HEK293 (cell line): Measurements from ENCODE around the gene ASCC1.

ENCODE experiments used
- CTCF ChIA-PET: fragments of 350-600 bp; formaldehyde crosslinking; extraction: SDS; loops from one replicate; lab custom pipeline; 2021; ENCODE audit warnings: antibody characterized with exemption; lab: Yijun Ruan, JAX
- POLR2A ChIA-PET: fragments of 300-600 bp; formaldehyde crosslinking; extraction: SDS; loops from one replicate; lab custom pipeline; 2020; ENCODE audit warnings: antibody characterized with exemption, inconsistent platforms; lab: Yijun Ruan, JAX
- H3K27ac ChIP-seq: fragments of 200-500 bp; sonication (Bioruptor generic); 2 replicates; pipeline ENCODE4 v1.5.1; 2014; ENCODE audit warnings: low read depth, low read length, control low read depth, inconsistent platforms; ENCODE audit errors: extremely low read depth
- H3K36me3 ChIP-seq, 2 experiments: fragments of 200-500 bp in 1 of 2; sonication (Bioruptor generic) in 1 of 2; 1 replicate in 1 of 2; 2 replicates in 1 of 2; pipeline ENCODE4 v1.5.1; 2014 to 2017; ENCODE audit warnings: inconsistent platforms in 2 of 2, low read length in 2 of 2; ENCODE audit not compliant: control insufficient read depth in 2 of 2, insufficient read depth in 1 of 2
- H3K4me1 ChIP-seq: fragments of 200-500 bp; sonication (Bioruptor generic); 2 replicates; pipeline ENCODE4 v1.5.1; 2014; ENCODE audit warnings: mild to moderate bottlenecking, low read length, inconsistent platforms; ENCODE audit not compliant: control insufficient read depth, insufficient read depth
- H3K4me3 ChIP-seq: 2 replicates; pipeline ENCODE4 v1.5.1; 2011; ENCODE audit warnings: low read depth, mild to moderate bottlenecking, control low read depth, low read length, moderate library complexity
- H3K9me3 ChIP-seq: fragments of 200-500 bp; sonication (Bioruptor generic); 2 replicates; pipeline ENCODE4 v1.5.1; 2014; ENCODE audit warnings: low read depth, low read length, inconsistent platforms; ENCODE audit not compliant: control insufficient read depth, insufficient read depth
- FEZF1 ChIP-seq: fragments of 450-650 bp; formaldehyde crosslinking; IDR thresholded peaks from 2 replicates; pipeline ENCODE4 v1.5.1; 2016; ENCODE audit warnings: missing biosample characterization, missing genetic modification characterization
- GFI1B ChIP-seq: fragments of 450-650 bp; formaldehyde crosslinking; IDR thresholded peaks from 2 replicates; pipeline ENCODE4 v1.5.1; 2016; ENCODE audit warnings: missing biosample characterization, missing genetic modification characterization
- SETDB1 ChIP-seq: IDR thresholded peaks from one replicate; pipeline ENCODE4 v1.6.1; 2017; ENCODE audit warnings: mild to moderate bottlenecking, low read length, moderate library complexity, mixed read lengths; ENCODE audit not compliant: insufficient read length
- ZFP69B ChIP-seq: fragments of 450-650 bp; formaldehyde crosslinking; IDR thresholded peaks from 2 replicates; pipeline ENCODE4 v1.5.1; 2016; ENCODE audit warnings: missing biosample characterization, missing genetic modification characterization
- ZNF140 ChIP-seq: fragments of 450-650 bp; formaldehyde crosslinking; IDR thresholded peaks from 2 replicates; pipeline ENCODE4 v1.5.1; 2016; ENCODE audit warnings: missing biosample characterization, missing genetic modification characterization
- ZNF169 ChIP-seq: fragments of 450-650 bp; formaldehyde crosslinking; IDR thresholded peaks from 2 replicates; pipeline ENCODE4 v1.5.1; 2016; ENCODE audit warnings: missing biosample characterization, missing genetic modification characterization
- ZNF214 ChIP-seq: fragments of 450-650 bp; formaldehyde crosslinking; IDR thresholded peaks from 2 replicates; pipeline ENCODE4 v1.5.1; 2017; ENCODE audit warnings: missing biosample characterization, mild to moderate bottlenecking, missing genetic modification characterization, borderline replicate concordance
- ZNF248 ChIP-seq: fragments of 450-650 bp; formaldehyde crosslinking; IDR thresholded peaks from 2 replicates; pipeline ENCODE4 v1.5.1; 2017; ENCODE audit warnings: missing biosample characterization, missing genetic modification characterization
- ZNF274 ChIP-seq, 2 experiments: fragments of 200-500 bp in 1 of 2; fragments of 450-650 bp in 1 of 2; sonication (Bioruptor generic) in 1 of 2; formaldehyde crosslinking in 1 of 2; IDR thresholded peaks; 2 replicates each; pipeline versions ENCODE4 v1.5.1 to v1.6.1; 2014 to 2016; ENCODE audit warnings: borderline replicate concordance in 1 of 2, inconsistent platforms in 1 of 2, low read length in 1 of 2, missing biosample characterization in 1 of 2, missing genetic modification characterization in 1 of 2
- ZNF426 ChIP-seq: fragments of 450-650 bp; formaldehyde crosslinking; IDR thresholded peaks from 2 replicates; pipeline ENCODE4 v1.5.1; 2017; ENCODE audit warnings: missing biosample characterization, missing genetic modification characterization, mild to moderate bottlenecking, inconsistent platforms, moderate library complexity
- ZNF473 ChIP-seq: fragments of 450-650 bp; formaldehyde crosslinking; IDR thresholded peaks from 2 replicates; pipeline ENCODE4 v1.5.1; 2017; ENCODE audit warnings: missing biosample characterization, missing genetic modification characterization
- ZNF560 ChIP-seq: fragments of 450-650 bp; formaldehyde crosslinking; IDR thresholded peaks from 2 replicates; pipeline ENCODE4 v1.5.1; 2017; ENCODE audit warnings: missing biosample characterization, missing genetic modification characterization, borderline replicate concordance
- ZNF621 ChIP-seq: fragments of 450-650 bp; formaldehyde crosslinking; IDR thresholded peaks from 2 replicates; pipeline ENCODE4 v1.5.1; 2017; ENCODE audit warnings: missing biosample characterization, missing genetic modification characterization
- ZNF670 ChIP-seq: fragments of 450-650 bp; formaldehyde crosslinking; IDR thresholded peaks from 2 replicates; pipeline ENCODE4 v1.5.1; 2016; ENCODE audit warnings: missing biosample characterization, missing genetic modification characterization, low read depth
- ZNF76 ChIP-seq: fragments of 450-650 bp; formaldehyde crosslinking; IDR thresholded peaks from 2 replicates; pipeline ENCODE4; 2016; ENCODE audit warnings: low read depth, missing biosample characterization, missing genetic modification characterization, borderline replicate concordance
- TF ChIP-seq, protein P1 (sequence below): fragments of 450-650 bp; formaldehyde crosslinking; IDR thresholded peaks from 2 replicates; pipeline ENCODE4 v1.5.1; 2016; ENCODE audit warnings: missing biosample characterization, missing genetic modification characterization
- TF ChIP-seq, protein P2 (sequence below): fragments of 450-650 bp; formaldehyde crosslinking; IDR thresholded peaks from 2 replicates; pipeline ENCODE4 v1.5.0; 2017; ENCODE audit warnings: missing biosample characterization, missing genetic modification characterization, borderline replicate concordance
- TF ChIP-seq, protein P3 (sequence below): fragments of 450-650 bp; formaldehyde crosslinking; IDR thresholded peaks from 2 replicates; pipeline ENCODE4 v1.5.1; 2016; ENCODE audit warnings: missing biosample characterization, missing genetic modification characterization
- TF ChIP-seq, protein P4 (sequence below): fragments of 450-650 bp; formaldehyde crosslinking; IDR thresholded peaks from 2 replicates; pipeline ENCODE4 v1.5.1; 2016; ENCODE audit warnings: missing biosample characterization, missing genetic modification characterization

ASCC1 gene

DNA sequence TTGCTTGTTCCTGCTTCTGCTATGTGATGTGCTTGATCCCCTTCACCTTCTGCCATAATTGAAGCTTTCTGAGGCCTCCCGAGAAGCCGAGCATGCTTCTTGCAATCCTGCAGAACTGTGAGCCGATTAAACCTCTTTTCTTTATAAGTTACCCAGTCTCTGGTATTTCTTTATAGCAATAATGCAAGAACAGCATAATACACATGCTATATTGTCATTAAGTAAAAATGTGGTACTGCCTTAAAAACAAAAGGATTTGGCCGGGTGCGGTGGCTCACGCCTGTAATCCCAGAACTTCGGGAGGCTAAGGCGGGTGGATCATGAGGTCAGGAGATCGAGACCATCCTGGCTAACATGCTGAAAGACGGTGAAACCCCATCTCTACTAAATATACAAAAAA is 59.9 kb downstream of the ASCC1 start:
- Histone ChIP-seq H3K4me1 (no peaks in the 10 kb centered on the region), H3K4me3 (no peak overlapping the region), H3K9me3 (no peaks in the 10 kb centered on the region), H3K27ac (no peak overlapping the region), H3K36me3 (peaks cover 9% of the 10 kb centered on the region in 2 experiments; a peak in 2 of 3 replicates)
- CTCF ChIA-PET: no interaction called here
- POLR2A ChIA-PET: interaction anchor here (0.6 kb wide), 1 partner anchor 700 kb away, joined by 3 read pairs; no protein-coding TSS in a partner anchor
- TF ChIP-seq, protein P1, sequence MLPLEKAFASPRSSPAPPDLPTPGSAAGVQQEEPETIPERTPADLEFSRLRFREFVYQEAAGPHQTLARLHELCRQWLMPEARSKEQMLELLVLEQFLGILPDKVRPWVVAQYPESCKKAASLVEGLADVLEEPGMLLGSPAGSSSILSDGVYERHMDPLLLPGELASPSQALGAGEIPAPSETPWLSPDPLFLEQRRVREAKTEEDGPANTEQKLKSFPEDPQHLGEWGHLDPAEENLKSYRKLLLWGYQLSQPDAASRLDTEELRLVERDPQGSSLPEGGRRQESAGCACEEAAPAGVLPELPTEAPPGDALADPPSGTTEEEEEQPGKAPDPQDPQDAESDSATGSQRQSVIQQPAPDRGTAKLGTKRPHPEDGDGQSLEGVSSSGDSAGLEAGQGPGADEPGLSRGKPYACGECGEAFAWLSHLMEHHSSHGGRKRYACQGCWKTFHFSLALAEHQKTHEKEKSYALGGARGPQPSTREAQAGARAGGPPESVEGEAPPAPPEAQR (tag by site-specific recombination): no peak
- TF ChIP-seq, protein P2, sequence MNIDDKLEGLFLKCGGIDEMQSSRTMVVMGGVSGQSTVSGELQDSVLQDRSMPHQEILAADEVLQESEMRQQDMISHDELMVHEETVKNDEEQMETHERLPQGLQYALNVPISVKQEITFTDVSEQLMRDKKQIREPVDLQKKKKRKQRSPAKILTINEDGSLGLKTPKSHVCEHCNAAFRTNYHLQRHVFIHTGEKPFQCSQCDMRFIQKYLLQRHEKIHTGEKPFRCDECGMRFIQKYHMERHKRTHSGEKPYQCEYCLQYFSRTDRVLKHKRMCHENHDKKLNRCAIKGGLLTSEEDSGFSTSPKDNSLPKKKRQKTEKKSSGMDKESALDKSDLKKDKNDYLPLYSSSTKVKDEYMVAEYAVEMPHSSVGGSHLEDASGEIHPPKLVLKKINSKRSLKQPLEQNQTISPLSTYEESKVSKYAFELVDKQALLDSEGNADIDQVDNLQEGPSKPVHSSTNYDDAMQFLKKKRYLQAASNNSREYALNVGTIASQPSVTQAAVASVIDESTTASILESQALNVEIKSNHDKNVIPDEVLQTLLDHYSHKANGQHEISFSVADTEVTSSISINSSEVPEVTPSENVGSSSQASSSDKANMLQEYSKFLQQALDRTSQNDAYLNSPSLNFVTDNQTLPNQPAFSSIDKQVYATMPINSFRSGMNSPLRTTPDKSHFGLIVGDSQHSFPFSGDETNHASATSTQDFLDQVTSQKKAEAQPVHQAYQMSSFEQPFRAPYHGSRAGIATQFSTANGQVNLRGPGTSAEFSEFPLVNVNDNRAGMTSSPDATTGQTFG: no peak
- TF ChIP-seq ZNF169 (tag by site-specific recombination) (no peak), ZNF76 (no peak), FEZF1 (tag by site-specific recombination) (no peak), ZNF214 (no peak), ZNF274 (IDR thresholded peaks at IDR 0.05; ENCODE audit: low read length) (no peak), ZNF274 (tag by site-specific recombination; IDR thresholded peaks at IDR 0.05; ENCODE audit: borderline replicate concordance) (no peak), ZNF426 (tag by site-specific recombination) (no peak)

DNA sequence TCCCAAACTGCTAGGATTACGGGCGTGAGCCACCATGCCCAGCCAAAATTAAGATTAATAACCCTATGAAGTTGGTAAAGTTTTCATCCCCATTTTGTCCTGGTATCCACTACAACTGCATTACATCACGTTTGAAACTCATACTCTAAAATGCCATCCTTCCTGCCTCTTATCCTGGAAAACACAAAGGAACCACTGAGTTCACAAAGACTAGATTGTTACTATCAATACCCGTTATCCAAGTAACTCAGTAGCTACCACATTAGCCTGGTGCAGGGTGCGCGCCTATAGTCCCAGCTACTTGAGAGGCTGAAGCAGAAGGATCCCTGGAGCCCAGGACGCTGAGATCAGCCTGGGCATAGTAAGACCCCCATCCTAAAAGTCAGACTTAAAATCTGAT is 63.8 kb downstream of the ASCC1 start:
- no peak for TF ChIP-seq ZNF670 (tag by site-specific recombination)
- no peak for TF ChIP-seq ZNF560
- no peak for TF ChIP-seq ZNF621 (tag by site-specific recombination)
- TF ChIP-seq ZFP69B: no peak
- TF ChIP-seq, protein P3, sequence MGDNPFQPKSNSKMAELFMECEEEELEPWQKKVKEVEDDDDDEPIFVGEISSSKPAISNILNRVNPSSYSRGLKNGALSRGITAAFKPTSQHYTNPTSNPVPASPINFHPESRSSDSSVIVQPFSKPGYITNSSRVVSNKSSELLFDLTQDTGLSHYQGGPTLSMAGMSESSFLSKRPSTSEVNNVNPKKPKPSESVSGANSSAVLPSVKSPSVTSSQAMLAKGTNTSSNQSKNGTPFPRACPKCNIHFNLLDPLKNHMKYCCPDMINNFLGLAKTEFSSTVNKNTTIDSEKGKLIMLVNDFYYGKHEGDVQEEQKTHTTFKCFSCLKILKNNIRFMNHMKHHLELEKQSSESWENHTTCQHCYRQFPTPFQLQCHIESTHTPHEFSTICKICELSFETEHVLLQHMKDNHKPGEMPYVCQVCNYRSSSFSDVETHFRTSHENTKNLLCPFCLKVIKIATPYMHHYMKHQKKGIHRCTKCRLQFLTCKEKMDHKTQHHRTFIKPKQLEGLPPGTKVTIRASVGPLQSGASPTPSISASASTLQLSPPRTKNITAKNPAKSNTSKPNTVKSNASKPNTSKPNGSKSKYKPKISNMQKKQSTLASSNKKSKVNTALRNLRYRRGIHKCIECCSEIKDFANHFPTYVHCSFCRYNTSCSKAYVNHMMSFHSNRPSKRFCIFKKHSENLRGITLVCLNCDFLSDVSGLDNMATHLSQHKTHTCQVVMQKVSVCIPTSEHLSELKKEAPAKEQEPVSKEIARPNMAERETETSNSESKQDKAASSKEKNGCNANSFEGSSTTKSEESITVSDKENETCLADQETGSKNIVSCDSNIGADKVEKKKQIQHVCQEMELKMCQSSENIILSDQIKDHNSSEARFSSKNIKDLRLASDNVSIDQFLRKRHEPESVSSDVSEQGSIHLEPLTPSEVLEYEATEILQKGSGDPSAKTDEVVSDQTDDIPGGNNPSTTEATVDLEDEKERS: no peak
- TF ChIP-seq ZNF140: no peak
- TF ChIP-seq, protein P4, sequence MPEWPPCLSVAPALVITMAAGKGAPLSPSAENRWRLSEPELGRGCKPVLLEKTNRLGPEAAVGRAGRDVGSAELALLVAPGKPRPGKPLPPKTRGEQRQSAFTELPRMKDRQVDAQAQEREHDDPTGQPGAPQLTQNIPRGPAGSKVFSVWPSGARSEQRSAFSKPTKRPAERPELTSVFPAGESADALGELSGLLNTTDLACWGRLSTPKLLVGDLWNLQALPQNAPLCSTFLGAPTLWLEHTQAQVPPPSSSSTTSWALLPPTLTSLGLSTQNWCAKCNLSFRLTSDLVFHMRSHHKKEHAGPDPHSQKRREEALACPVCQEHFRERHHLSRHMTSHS (tag by site-specific recombination): no peak
- no peak for TF ChIP-seq ZNF473
- TF ChIP-seq SETDB1: no peak
- TF ChIP-seq GFI1B (tag by site-specific recombination): no peak
- no peak for TF ChIP-seq ZNF248 (tag by site-specific recombination)
- TF ChIP-seq, all 188 proteins: peak for 0
- ChIA-PET CTCF (no interaction called here), POLR2A (no interaction called here)
- H3K9me3 ChIP-seq: no peaks in the 10 kb centered on the region
- no peak overlapping the region for H3K27ac ChIP-seq
- H3K36me3 ChIP-seq: peaks cover 0 to 3% of the 10 kb centered on the region in 2 experiments; a peak in 1 of 3 replicates
- H3K4me1 ChIP-seq: no peaks in the 10 kb centered on the region
- no peak overlapping the region for H3K4me3 ChIP-seq
